Measurements from ENCODE around the gene ZNF740. TPM values are rescaled to one million over a fixed set of nuclear protein-coding genes. Genes with fewer than 3 reads are reported as not detected.
A peak's percentile ranks its signal among the peaks of the same experiment; 100 is the strongest.
"Not testable (repeated sequence)": the region's sequence is repeated elsewhere in the genome, so short reads cannot be mapped to it uniquely, and the experiment has no call there.

The ZNF740 gene
- total RNA-seq, 2 donors from 2014 or later = 5.9 to 7.4 TPM

GRCh38 chr12:53160673-53161072, 19.8 kb upstream of the ZNF740 start:
- DNase-seq (ENCODE audit: low spot score) = no peak
- Histone ChIP-seq H3K27ac (no peak overlapping the region), H3K36me3 (peaks cover 5% of the 10 kb centered on the region), H3K4me1 (peaks cover 0 to 4% of the 10 kb centered on the region in 2 donors), H3K9me3 (no peaks in the 10 kb centered on the region), H3K4me3 (no peak overlapping the region), H3K27me3 (no peaks in the 10 kb centered on the region)
- TF ChIP-seq, protein P1, sequence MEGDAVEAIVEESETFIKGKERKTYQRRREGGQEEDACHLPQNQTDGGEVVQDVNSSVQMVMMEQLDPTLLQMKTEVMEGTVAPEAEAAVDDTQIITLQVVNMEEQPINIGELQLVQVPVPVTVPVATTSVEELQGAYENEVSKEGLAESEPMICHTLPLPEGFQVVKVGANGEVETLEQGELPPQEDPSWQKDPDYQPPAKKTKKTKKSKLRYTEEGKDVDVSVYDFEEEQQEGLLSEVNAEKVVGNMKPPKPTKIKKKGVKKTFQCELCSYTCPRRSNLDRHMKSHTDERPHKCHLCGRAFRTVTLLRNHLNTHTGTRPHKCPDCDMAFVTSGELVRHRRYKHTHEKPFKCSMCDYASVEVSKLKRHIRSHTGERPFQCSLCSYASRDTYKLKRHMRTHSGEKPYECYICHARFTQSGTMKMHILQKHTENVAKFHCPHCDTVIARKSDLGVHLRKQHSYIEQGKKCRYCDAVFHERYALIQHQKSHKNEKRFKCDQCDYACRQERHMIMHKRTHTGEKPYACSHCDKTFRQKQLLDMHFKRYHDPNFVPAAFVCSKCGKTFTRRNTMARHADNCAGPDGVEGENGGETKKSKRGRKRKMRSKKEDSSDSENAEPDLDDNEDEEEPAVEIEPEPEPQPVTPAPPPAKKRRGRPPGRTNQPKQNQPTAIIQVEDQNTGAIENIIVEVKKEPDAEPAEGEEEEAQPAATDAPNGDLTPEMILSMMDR (IDR thresholded peaks at IDR 0.05) = no peak

DNA sequence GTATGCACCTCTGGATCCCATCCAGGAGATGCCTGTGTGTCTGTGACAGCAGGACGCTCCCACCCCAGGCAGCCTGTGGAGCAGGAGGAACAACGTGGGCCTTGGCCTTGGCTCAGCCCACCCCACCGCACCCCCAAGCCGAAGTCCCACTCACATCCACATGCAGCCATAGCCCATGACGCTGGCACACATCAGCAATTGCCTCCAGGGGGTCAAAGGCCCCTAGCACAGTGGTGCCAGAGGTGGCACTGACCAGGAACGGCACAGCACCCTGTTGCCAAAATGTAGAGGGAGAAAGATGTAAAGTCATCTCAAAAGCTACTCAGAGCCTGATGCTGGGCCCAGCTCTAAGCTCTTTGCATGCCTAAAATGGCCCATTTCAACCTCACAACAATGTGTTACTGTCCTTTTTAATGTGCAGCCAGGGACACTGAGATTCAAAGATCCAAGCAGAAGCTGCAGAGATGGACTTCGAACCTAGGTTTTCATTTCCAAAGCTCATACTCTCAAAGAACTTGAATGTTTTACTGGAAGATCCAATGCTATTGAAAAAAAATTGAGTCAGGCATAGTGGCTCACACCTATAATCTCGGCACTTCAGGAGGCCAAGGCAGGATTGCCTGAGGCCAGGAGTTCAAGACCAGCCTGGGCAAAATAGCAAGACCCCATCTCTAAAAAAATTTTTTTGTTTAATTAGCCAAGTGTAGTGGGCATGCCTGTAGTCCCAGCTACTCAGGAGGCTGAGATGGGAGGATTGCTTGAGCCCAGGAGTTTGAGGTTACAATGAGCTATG, 19.2 kb upstream of the ZNF740 start:
- DNase-seq (ENCODE audit: low spot score) = no peak
- H3K27me3 ChIP-seq = no peaks in the 10 kb centered on the region
- H3K27ac ChIP-seq = no peak overlapping the region
- peaks cover 5% of the 10 kb centered on the region for H3K36me3 ChIP-seq
- H3K4me3 ChIP-seq = no peak overlapping the region
- TF ChIP-seq, protein P1 (IDR thresholded peaks at IDR 0.05) = no peak
- H3K4me1 ChIP-seq = peaks cover 0 to 4% of the 10 kb centered on the region in 2 donors
- H3K9me3 ChIP-seq = no peaks in the 10 kb centered on the region

DNA sequence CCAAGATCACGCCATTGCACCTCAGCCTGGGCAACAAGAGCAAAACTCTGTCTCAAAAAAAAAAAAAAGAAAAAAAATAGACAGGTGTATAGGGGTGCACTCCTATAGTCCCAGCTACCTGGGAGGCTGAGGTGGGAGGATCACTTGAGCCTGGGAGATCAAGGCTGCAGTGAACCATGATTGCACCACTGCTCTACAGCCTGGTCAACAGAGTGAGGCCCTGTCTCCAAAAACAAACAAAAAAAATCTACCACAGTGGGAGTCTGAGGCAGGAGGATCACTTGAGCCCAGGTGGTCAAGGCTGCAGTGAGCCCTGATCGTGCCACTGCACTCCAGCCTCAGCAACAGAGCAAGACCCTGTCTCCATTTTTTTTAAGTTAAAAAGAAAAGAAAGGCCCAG, 17.5 kb upstream of the ZNF740 start:
- not testable (repeated sequence) for H3K4me1 ChIP-seq, H3K36me3 ChIP-seq

DNA sequence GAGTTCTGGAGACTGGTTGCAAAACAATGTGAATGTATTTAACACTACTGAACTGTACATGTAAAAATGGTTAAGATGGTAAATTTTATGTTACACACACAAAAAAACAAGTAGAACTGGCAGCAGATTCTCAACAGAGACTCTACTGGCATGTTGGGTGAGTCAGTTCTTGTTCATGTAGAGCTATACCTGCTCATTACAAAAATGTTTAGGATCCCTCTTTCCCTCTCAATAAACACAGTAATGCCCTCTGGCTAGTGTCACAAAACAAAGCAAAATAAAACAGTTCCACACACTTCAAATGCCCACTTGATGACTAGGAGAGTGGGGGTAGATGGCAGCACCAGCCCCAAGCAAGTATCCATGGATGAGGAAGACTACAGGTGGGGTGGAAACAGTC, 13.7 kb upstream of the ZNF740 start:
- no peaks in the 10 kb centered on the region for H3K4me1 ChIP-seq
- H3K27me3 ChIP-seq = no peaks in the 10 kb centered on the region
- TF ChIP-seq, protein P1 (IDR thresholded peaks at IDR 0.05) = no peak
- H3K27ac ChIP-seq = no peak overlapping the region
- no peaks in the 10 kb centered on the region for H3K36me3 ChIP-seq
- H3K9me3 ChIP-seq = no peaks in the 10 kb centered on the region
- H3K4me3 ChIP-seq = no peak overlapping the region
- DNase-seq (ENCODE audit: low spot score) = no peak

More for the DNA sequence above, 17.5 kb upstream of the ZNF740 start:
- not testable (repeated sequence) for H3K9me3 ChIP-seq; DNase-seq (ENCODE audit: low spot score); H3K27me3 ChIP-seq; H3K27ac ChIP-seq; H3K4me3 ChIP-seq

- Histone ChIP-seq H3K36me3 (no peaks in the 10 kb centered on the region), H3K4me1 (no peaks in the 10 kb centered on the region)
Measured at GRCh38 chr12:53169644-53170043, 10.9 kb upstream of the ZNF740 start.

DNA sequence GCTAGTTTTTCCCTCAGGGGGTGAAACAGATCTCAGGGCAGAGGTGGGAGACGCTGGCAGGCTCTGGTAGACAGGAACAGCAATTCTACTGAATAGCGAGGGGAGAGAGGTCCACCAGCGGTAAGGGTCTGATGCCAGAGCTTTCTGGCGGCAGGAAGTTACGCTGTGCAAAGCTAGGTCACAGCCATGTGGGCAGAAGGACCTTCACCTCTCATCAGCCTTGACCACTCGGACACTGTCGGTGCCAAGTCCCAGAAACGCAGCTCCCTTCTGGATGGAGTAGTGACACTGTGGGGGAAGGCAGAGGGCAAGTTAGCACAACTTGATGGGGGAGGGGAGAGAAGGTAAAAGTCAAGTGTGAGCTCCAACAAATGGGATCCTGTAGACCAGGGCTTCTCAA, 10.3 kb upstream of the ZNF740 start:
- H3K4me1 ChIP-seq = peaks cover 0 to 5% of the 10 kb centered on the region in 2 donors
- TF ChIP-seq, protein P1 (IDR thresholded peaks at IDR 0.05) = no peak
- no peak overlapping the region for H3K4me3 ChIP-seq
- H3K36me3 ChIP-seq = no peaks in the 10 kb centered on the region
- H3K9me3 ChIP-seq = no peaks in the 10 kb centered on the region
- H3K27me3 ChIP-seq = no peaks in the 10 kb centered on the region
- H3K27ac ChIP-seq = no peak overlapping the region
- DNase-seq (ENCODE audit: low spot score) = no peak

More at GRCh38 chr12:53169644-53170043, 10.9 kb upstream of the ZNF740 start:
- no peaks in the 10 kb centered on the region for H3K27me3 ChIP-seq
- H3K4me3 ChIP-seq = no peak overlapping the region
- DNase-seq (ENCODE audit: low spot score) = peak; percentile 28
- H3K27ac ChIP-seq = no peak overlapping the region
- no peaks in the 10 kb centered on the region for H3K9me3 ChIP-seq
- TF ChIP-seq, protein P1 (IDR thresholded peaks at IDR 0.05) = no peak
